ENCODE results near the gene PCK2.

Gene PCK2

DNA sequence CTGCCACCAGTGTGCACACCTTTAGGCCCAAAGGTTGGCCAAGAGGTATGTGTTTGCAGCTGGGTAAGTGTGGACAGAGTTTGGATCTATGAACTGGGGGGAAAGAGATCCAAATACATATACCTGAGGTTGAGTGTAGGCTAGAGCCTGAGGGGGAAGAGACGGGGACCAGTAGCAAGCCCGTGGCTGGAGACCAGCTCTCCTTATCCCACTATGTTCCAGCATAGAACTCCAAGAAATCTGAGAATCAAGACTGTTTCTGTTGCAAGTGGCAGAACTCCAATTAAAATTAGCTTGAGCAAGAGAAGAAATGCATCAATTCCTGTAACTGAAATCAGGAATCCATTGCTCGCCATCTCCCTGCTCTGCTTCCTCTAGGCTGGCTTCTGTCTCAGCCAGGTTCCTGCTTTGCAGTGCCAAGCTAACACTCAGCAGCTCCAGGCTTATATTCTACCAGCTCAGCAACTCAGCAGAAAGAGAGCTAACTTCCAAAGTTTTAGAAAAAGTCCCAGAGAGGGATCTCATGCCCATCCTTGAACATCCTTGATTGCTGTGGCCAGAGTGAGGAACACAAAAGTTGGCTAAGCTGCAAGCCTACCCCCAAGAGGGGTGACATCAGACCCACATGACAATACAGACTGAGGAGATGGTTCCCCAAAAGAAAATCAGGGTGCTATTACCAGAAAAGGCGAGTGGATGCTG, 1.5 kb upstream of the PCK2 start:
- Histone ChIP-seq H3K4me3 (ENCODE audit: low read length) (no peak overlapping the region), H3K9me3 (replicated peaks; ENCODE audit: low read length) (no peaks in the 10 kb centered on the region), H3K4me1 (ENCODE audit: control insufficient read depth, insufficient read depth, low read length) (peaks cover 16% of the 10 kb centered on the region), H3K9ac (ENCODE audit: low read depth, low read length) (no peak overlapping the region), H3K4me2 (ENCODE audit: low read length) (no peak overlapping the region), H3K36me3 (ENCODE audit: insufficient read depth, low read length) (no peaks in the 10 kb centered on the region), H3K27me3 (ENCODE audit: control insufficient read depth, insufficient read depth, low read length) (no peaks in the 10 kb centered on the region)

DNA sequence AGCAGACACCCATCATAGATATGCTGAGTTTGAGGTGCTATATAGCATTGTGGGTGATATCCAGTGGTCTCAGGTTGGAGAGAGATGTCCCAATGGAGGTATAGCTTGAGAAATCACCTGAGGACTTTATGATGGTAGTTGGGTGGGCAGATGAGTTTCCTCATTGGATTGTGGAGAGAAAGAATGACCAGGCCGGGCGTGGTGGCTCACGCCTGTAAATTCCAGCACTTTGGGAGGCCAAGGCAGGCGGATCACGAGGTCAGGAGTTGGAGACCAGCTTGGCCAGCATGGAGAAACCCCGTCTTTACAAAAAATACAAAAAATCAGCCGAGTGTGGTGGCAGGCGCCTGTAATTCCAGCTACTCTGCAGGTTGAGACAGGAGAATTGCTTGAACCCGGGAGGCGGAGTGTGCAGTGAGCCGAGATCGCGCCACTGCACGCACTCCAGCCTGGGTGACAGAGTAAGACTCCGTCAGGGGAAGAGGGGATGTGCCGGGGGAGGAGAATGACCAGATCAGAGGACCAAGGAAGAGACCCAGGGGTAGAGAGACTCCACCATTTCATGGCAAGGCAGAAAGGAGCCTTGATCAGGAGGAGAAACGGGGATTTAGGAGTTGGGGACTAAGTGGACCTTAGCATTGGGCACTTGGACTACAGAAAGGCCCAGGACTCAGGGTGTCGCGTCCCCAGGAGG, 757 bp upstream of the PCK2 start:
- Histone ChIP-seq H3K9ac (ENCODE audit: low read depth, low read length) (peak overlapping the region; percentile 88), H3K36me3 (ENCODE audit: insufficient read depth, low read length) (no peaks in the 10 kb centered on the region)

DNA sequence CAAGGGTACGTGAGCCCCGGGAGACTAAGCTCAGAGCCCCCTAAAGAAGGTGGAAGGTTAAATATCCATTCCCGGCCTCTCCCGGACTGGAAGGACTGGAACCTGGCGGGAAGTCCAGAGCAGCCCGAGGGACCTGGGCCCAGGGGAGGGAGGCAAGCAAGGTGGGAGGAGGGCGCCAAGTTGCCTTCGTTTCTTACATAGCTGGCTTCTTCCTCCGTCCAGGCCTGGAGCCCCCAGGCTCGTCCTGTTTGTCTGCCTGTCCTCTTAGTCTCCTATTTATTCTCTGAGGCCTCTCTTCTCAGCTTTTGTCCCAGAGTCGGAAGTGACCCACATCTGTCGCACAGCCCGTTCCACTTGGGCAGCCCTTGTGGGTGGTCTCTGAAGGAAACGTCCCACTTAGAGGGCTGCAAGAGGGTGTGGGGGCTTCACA, 745 bp downstream of the PCK2 start:
- Histone ChIP-seq H3K9me3 (replicated peaks; ENCODE audit: low read length) (no peaks in the 10 kb centered on the region), H3K4me3 (ENCODE audit: low read length) (peak overlapping the region; percentile 98), H3K27me3 (ENCODE audit: control insufficient read depth, insufficient read depth, low read length) (no peaks in the 10 kb centered on the region), H3K9ac (ENCODE audit: low read depth, low read length) (peak overlapping the region; percentile 88), H3K4me2 (ENCODE audit: low read length) (peak overlapping the region; percentile 100), H3K36me3 (ENCODE audit: insufficient read depth, low read length) (peaks cover 6% of the 10 kb centered on the region), H3K4me1 (ENCODE audit: control insufficient read depth, insufficient read depth, low read length) (peaks cover 16% of the 10 kb centered on the region)

More for the DNA sequence above, 757 bp upstream of the PCK2 start:
- H3K4me2 ChIP-seq (ENCODE audit: low read length) = peak overlapping the region; percentile 100
- H3K4me1 ChIP-seq (ENCODE audit: control insufficient read depth, insufficient read depth, low read length) = peaks cover 16% of the 10 kb centered on the region
- no peaks in the 10 kb centered on the region for H3K9me3 ChIP-seq (replicated peaks; ENCODE audit: low read length)
- H3K27me3 ChIP-seq (ENCODE audit: control insufficient read depth, insufficient read depth, low read length) = no peaks in the 10 kb centered on the region
- peak overlapping the region; percentile 98 for H3K4me3 ChIP-seq (ENCODE audit: low read length)

DNA sequence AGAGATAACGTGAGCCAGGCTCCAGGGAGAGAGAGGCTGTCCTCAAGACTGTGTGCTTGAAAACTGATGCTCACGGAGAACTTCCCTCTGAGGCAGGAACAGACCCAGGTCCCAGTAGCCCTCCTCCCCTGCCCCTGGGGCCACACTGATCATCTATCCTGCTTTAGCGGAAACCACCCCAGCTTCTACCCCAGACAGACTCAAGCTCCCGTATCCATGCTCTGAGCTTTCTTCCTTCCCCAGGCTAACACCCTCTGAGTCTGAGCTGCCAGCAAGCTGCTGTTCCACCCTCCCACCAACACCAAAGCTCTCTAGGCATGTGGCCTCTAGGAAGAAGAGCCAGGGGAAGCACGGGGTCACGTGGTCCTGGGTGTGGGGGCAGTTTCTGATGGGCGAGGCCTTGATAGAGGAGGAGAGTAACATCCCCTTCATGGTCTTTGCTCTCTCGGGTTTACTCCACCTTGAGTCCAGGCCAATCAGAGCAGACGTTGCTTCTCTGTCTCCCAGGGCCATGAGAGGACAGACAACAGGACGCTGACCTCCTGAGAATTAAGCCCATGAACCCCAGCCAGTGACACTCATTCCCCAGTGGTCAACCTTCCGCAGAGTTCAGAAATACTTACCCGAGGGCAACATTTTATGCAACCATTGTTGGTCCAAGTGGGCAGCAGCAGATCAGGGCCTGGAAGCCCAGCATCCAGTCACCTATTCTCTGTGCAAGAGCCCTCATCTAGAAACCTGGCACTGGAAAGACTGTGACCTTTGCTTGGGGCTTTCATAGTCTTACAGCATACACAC, 1.4 kb downstream of the PCK2 start:
- peak overlapping the region; percentile 88 for H3K9ac ChIP-seq (ENCODE audit: low read depth, low read length)
- H3K4me1 ChIP-seq (ENCODE audit: control insufficient read depth, insufficient read depth, low read length) = peaks cover 16% of the 10 kb centered on the region
- no peaks in the 10 kb centered on the region for H3K27me3 ChIP-seq (ENCODE audit: control insufficient read depth, insufficient read depth, low read length)
- H3K4me2 ChIP-seq (ENCODE audit: low read length) = peak overlapping the region; percentile 100
- peaks cover 9% of the 10 kb centered on the region for H3K36me3 ChIP-seq (ENCODE audit: insufficient read depth, low read length)
- peak overlapping the region; percentile 98 for H3K4me3 ChIP-seq (ENCODE audit: low read length)
- no peaks in the 10 kb centered on the region for H3K9me3 ChIP-seq (replicated peaks; ENCODE audit: low read length)

DNA sequence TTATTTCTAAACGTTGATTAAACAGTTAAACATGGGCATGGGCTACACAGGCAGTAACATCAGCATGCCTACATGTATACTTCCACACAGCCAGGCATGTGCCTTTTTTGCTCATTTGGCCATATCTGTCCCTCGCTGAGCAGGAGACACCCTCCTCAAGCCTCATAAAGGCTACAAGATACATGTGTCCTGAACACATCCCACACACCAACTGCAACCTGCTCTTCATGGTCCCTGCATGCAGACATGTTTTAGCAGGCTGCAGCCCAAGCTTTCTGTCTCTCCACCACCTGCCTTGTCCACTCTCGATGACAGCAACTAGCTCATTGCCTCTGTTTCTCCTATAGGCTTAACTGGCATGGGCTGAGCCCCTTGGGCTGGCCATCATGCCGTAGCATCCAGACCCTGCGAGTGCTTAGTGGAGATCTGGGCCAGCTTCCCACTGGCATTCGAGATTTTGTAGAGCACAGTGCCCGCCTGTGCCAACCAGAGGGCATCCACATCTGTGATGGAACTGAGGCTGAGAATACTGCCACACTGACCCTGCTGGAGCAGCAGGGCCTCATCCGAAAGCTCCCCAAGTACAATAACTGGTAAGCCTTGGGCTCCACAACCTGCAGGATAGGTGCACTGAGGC, 2.6 kb downstream of the PCK2 start:
- Histone ChIP-seq H3K36me3 (ENCODE audit: insufficient read depth, low read length) (peaks cover 9% of the 10 kb centered on the region), H3K4me1 (ENCODE audit: control insufficient read depth, insufficient read depth, low read length) (peaks cover 16% of the 10 kb centered on the region), H3K27me3 (ENCODE audit: control insufficient read depth, insufficient read depth, low read length) (no peaks in the 10 kb centered on the region), H3K4me2 (ENCODE audit: low read length) (no peak overlapping the region), H3K9ac (ENCODE audit: low read depth, low read length) (no peak overlapping the region), H3K9me3 (replicated peaks; ENCODE audit: low read length) (no peaks in the 10 kb centered on the region), H3K4me3 (ENCODE audit: low read length) (no peak overlapping the region)

DNA sequence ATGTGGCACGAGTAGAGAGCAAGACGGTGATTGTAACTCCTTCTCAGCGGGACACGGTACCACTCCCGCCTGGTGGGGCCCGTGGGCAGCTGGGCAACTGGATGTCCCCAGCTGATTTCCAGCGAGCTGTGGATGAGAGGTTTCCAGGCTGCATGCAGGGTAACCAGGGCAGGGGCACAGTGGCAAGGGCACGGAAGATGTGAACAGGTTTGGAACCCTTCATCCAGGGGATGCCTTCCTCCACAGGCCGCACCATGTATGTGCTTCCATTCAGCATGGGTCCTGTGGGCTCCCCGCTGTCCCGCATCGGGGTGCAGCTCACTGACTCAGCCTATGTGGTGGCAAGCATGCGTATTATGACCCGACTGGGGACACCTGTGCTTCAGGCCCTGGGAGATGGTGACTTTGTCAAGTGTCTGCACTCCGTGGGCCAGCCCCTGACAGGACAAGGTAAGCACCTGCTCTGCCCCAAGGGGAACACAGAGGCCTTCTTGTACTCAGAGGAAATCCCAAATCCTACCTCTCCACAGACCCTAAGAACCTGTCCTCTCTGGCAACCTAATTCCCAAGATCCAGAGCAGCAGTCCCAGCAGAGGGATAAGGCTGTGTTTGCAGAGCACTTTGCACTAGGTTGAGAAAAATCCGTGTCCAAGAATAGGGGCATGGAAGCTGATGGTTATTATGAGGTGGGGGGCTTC, 4.3 kb downstream of the PCK2 start:
- no peaks in the 10 kb centered on the region for H3K9me3 ChIP-seq (replicated peaks; ENCODE audit: low read length)
- no peaks in the 10 kb centered on the region for H3K27me3 ChIP-seq (ENCODE audit: control insufficient read depth, insufficient read depth, low read length)
- peaks cover 16% of the 10 kb centered on the region for H3K4me1 ChIP-seq (ENCODE audit: control insufficient read depth, insufficient read depth, low read length)
- H3K4me2 ChIP-seq (ENCODE audit: low read length) = no peak overlapping the region
- H3K4me3 ChIP-seq (ENCODE audit: low read length) = no peak overlapping the region
- H3K9ac ChIP-seq (ENCODE audit: low read depth, low read length) = no peak overlapping the region
- peaks cover 9% of the 10 kb centered on the region for H3K36me3 ChIP-seq (ENCODE audit: insufficient read depth, low read length)

DNA sequence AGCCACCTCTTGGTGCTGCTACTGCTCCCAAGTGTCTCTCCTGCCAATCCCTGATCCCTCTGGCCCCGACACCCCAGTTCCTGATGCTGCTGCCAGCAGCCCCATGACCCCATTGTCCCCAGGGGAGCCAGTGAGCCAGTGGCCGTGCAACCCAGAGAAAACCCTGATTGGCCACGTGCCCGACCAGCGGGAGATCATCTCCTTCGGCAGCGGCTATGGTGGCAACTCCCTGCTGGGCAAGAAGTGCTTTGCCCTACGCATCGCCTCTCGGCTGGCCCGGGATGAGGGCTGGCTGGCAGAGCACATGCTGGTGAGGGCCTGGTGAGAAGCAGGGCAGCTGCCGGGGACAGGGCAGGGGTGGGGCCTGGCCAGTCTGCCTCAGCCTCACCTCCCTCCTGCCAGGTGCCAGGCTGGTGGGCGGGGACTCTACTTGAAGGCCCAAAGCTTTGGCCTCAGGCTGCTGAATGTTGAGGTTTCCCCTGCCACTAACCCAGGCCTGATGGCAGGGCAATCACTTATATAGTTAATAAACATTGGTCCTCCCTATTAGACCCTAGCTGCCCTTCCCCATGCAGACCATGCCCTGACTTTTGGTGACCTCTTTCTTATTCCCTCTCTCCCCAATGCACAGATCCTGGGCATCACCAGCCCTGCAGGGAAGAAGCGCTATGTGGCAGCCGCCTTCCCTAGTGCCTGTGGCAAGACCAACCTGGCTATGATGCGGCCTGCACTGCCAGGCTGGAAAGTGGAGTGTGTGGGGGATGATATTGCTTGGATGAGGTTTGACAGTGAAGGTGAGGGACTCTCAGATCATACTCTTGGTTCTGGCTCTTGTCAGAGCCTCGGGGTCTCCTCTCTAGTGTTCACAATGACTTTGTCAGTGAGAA, 5.1 kb downstream of the PCK2 start:
- H3K36me3 ChIP-seq (ENCODE audit: insufficient read depth, low read length) = peaks cover 9% of the 10 kb centered on the region
- no peaks in the 10 kb centered on the region for H3K9me3 ChIP-seq (replicated peaks; ENCODE audit: low read length)
- no peak overlapping the region for H3K4me2 ChIP-seq (ENCODE audit: low read length)
- H3K9ac ChIP-seq (ENCODE audit: low read depth, low read length) = no peak overlapping the region
- no peaks in the 10 kb centered on the region for H3K27me3 ChIP-seq (ENCODE audit: control insufficient read depth, insufficient read depth, low read length)
- H3K4me3 ChIP-seq (ENCODE audit: low read length) = no peak overlapping the region
- H3K4me1 ChIP-seq (ENCODE audit: control insufficient read depth, insufficient read depth, low read length) = peaks cover 12% of the 10 kb centered on the region

DNA sequence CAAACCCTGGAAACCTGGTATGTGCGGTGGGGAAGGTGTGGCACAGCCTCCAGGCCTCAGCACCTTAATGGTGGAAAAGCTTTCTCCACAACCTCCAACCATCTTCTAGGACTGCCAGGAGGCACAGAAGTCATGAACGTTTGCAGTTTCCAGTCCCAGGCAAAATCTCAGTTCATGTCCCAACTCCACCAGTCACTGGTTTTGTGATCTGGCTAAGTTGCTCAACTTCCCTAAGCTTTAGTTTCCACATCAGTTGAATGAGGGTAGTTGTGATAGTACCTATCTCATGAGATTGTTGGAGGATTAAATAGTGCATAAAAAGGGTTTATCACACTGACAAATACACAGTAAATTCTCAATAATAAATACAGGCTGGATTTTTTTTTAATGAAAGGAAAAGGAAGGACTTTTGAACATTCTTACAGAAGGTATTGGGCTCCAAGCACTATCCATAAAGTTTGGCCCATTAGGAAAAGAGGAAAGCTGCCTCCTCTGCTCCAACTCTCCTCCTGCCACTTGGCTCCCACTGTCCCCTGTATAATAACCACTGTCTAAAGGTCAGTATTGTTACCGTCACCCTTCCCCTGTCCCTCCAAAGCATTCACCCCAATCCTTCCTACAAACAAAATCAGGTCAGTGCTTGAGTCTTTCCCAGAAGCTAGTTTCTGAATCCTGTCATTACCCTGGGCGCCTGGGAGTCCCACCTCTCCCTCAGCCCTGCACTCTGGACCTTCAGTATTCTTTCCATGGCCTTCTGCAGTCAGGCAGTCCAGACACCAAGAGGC, 6.3 kb downstream of the PCK2 start:
- H3K9ac ChIP-seq (ENCODE audit: low read depth, low read length) = no peak overlapping the region
- no peak overlapping the region for H3K4me2 ChIP-seq (ENCODE audit: low read length)
- H3K36me3 ChIP-seq (ENCODE audit: insufficient read depth, low read length) = peaks cover 9% of the 10 kb centered on the region
- no peaks in the 10 kb centered on the region for H3K9me3 ChIP-seq (replicated peaks; ENCODE audit: low read length)
- peaks cover 5% of the 10 kb centered on the region for H3K4me1 ChIP-seq (ENCODE audit: control insufficient read depth, insufficient read depth, low read length)
- H3K4me3 ChIP-seq (ENCODE audit: low read length) = no peak overlapping the region
- no peaks in the 10 kb centered on the region for H3K27me3 ChIP-seq (ENCODE audit: control insufficient read depth, insufficient read depth, low read length)

DNA sequence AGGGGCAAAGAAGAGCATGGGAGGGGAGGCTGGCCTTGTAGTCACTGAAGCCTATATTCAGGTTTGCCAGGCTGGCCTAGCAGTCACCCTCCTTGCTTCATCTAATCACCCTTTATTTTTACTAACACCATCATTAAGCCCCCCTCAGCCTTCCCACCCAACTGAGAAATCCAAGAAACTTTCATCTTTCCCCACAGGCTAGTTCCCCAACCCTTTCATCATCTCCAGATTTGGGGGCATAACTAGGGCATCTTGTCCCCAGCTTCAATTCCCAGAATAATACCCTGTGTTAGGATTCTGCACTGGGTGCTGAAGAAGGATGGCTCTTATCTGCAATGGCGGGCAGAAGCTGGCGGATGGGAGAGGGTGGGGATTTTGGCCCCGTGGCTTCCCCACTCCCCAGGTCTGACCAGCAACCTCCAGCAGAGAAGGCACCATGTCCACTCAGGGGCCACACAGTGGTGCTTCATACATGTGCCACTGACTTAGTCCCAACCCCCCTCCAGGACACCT, 6.9 kb downstream of the PCK2 start:
- Histone ChIP-seq H3K27me3 (ENCODE audit: control insufficient read depth, insufficient read depth, low read length) (no peaks in the 10 kb centered on the region), H3K4me1 (ENCODE audit: control insufficient read depth, insufficient read depth, low read length) (no peaks in the 10 kb centered on the region), H3K4me3 (ENCODE audit: low read length) (no peak overlapping the region), H3K4me2 (ENCODE audit: low read length) (no peak overlapping the region), H3K36me3 (ENCODE audit: insufficient read depth, low read length) (peaks cover 9% of the 10 kb centered on the region), H3K9ac (ENCODE audit: low read depth, low read length) (no peak overlapping the region), H3K9me3 (replicated peaks; ENCODE audit: low read length) (no peaks in the 10 kb centered on the region)

Data from skeletal muscle satellite cell (primary cell).